GM21515 (cell line): ENCODE data around the gene GAN.

Experiments
- ATAC-seq: cut with Tn5 transposase; IDR thresholded peaks from one replicate; pipeline ENCODE4 v1.9.1; 2021; ENCODE audit not compliant: unreplicated experiment

Gene GAN

DNA sequence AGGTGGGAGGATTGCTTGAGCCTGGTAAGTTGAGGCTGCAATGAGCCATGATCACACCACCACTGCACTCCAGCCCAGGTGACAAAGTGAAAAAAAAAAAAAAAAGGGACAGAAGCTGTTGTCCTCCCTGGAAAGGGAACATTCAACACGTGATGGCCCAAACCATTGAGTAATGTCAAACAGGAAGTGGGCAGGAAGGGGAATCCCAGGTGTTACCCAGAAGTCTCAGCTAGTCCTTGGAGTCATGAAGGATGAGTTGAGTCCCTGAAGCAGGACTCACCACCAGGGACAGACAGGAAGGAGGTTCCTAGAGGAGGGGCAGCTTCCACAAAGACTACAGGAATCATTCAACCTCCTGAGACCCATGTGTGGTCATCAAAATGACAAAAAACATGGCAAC lies 110.0 kb downstream of the GAN start:
- no peak for ATAC-seq

GRCh38 chr16:81427219-81427618 lies 112.5 kb downstream of the GAN start:
- no peak for ATAC-seq

DNA sequence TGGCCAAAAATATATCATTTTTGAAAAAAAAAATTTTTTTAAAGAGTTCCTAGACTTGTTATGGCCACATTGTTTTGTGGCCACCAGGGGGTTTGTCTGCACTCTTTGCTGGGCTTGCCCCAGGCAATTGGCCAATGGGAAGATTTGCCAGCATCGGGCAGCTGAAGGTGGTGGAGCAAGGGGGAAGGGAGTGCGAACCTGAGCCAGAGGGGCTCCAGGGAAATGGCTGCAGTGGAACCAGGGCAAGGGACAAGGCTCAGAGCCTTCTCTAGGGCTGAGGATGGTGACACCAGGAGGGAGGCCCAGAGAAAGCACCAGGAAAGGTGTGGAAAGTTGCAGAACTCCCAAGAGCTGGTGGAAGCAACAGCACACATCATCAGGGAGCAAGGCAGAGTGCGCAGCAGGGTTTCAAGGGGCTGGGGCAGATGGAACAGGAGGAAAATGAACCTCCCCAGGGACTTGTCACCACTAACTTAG lies 114.3 kb downstream of the GAN start:
- ATAC-seq, result no peak

DNA sequence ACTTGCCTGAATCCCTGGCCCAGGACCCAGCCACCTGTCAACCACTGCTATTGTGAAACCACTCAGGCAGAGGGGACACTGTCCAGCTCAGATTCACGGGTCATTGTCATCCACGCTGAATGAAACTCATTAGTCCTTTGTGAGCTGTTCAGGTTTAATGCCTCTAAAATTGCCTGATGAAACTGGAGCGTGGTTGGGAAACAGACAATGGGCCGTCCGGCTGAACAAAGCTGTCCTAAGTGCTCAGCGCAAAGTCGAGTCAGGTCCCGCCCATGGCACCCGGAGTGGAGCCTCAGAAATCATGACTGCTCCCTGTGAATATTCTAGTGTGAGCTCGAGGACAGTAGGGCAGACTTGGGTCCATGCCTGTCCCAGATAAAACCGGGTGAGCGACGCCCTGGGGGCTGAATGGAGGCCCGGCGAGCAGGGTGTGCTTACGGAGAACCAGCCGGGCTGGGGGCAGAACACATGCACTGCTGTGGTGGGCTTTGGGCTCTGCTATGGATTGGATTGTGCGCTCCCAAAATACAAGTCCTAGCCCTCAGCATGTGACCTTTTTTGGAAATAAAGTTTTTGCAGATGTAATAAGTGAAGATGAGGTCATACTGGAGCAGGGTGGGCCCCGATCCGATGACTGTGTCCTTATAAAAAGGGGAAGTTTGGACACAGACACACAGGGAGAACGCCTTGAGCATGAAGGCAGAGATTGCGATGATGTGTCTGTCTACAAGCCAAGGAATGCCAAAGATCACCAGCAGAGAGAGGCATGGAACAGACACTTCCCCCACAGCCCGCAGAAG lies 117.0 kb downstream of the GAN start:
- no peak for ATAC-seq

GRCh38 chr16:81432937-81433557 lies 118.3 kb downstream of the GAN start:
- no peak for ATAC-seq

DNA sequence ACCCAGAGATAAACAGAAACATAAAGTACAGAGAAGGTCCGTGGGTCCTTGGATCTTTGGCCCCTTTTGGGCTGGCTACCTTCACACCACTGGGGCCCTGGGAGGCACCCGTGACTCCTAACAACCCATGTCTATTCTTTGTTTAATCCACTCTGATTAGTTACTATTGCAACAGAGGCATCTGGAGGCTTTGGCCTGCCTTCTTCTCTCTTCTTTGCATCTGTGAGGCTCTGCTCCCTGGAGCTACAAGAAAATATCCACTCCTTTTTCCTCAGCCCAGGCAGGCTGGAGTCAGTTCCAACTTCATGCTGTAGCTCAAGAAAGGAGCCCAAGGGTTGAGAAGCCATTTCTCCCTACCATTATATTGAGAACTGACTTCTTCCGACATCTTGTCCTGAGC lies 120.3 kb downstream of the GAN start:
- ATAC-seq, result no peak

- no peak for ATAC-seq
These were observed 120.8 kb downstream of the GAN start for GRCh38 chr16:81435567-81435966.

- no peak for ATAC-seq
These were observed 121.6 kb downstream of the GAN start for GRCh38 chr16:81436386-81436785.

- no peak for ATAC-seq
These were observed 123.1 kb downstream of the GAN start for GRCh38 chr16:81437865-81438264.
